GF-D8 (cell line): ENCODE results near the gene BTBD7.

Source experiments
- DNase-seq: peaks from one replicate; lab custom pipeline; 2025; lab: John Stamatoyannopoulos, UW

Gene BTBD7

DNA sequence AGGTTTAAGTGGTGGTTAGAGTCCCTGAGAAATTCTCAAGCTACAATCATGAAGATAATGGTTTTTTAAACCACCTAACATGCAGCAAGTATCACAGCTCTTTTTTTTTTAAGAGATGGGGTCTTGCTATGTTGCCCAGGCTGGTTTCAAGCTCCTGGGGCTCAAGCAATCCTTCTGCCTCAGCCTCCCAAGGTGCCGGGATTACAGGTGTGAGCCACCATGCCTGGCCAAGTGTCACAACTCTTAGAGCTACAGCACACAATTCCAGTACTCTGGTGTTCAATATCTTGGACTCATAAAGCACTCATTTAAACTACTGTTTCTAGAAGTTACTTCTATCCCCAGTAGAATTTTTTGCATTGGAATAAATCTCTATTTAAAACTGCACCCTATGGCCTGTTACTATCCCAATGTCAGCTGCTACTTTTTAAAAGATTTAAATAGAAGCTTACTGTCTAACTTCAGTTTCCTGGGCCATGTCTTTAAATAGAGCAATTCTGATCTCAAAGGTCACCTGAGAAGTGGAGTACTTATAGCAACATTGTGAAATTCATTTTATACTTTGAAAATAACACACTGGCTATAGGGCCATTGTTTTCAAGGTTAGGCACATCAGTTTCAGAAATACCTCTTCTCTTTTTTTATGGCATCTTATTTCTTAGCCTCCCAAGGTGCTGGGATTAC lies 137.4 kb downstream of the BTBD7 start:
- no peak for DNase-seq
